NCI-H446 (cell line): ENCODE measurements around the gene HOXA7.

ENCODE experiments used
- DNase-seq, 2 experiments: peaks; one replicate each; lab custom pipeline; 2025; lab: John Stamatoyannopoulos, UW

Gene HOXA7

DNA sequence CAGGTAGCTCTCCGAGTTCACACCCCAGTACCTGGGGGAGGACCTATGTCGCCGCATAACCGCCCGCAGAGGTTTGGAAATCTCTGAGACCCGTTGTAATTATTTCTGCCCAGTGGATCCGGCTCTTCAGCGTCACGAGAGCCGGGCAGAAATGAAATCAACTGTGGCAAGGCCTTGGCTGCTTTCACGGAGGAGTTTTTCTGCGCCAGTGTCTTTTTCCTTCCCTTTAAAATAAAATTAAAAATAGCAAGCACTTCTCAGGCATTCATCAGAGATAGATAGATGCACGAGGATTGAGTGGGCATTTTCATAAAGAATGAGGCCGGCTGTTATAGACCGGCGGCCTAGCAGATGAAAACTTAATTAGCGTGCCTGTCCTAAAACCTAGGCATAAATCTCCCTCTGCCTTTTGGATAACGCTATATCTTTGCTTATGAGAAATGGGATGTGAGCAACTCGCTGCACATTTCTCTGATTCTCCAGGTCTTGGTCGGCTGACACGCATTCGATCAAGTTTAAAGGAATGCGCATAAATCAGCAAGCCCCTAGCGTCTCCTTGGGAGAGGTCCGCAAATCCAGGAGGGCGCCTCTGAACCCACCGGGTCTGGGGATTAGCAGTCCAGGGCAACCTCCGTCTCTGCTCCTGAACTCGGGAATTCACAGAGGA lies 37.0 kb upstream of the HOXA7 start:
- DNase-seq, result no peak

DNA sequence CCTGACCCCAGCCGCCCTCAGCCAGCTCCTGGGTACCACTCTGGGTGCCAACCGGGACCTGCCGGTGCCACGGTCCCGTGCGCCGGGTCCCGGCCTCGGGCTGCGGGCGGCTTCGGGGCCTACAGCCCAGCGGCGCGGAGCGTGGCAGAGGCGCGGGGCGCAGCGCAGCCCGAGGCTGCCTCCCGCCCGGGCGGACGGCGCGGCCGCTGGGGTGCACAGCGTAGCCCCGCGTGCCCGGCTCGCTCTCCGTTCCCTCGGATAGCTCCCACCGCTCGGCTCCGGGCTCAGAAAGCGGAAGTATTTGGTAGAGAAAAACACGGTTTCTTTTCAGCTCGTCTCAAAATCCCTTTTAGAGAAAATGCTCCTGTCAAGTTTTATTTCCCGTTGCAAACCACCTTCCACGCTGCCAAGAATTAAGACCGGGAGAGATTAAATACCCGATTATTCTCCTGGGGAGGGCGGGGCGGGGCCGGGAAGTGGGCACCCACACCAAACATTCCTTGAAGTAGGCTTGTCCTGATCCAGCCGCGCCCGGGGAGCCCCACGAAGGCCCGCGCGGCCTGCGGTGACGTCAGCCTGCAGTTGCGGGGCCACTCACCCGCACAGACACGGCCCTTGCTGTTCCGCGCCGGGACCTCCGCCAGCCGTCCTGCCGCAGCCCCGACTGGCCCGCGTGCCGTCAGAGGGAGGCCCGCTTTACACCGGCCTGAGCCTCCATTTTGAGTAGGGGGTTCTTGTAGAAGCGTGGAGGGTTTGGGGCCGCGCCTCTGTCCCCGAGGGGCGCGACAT lies 36.3 kb upstream of the HOXA7 start:
- no peak for DNase-seq

GRCh38 chr7:27191833-27192545 lies 35.5 kb upstream of the HOXA7 start:
- DNase-seq, result no peak

DNA sequence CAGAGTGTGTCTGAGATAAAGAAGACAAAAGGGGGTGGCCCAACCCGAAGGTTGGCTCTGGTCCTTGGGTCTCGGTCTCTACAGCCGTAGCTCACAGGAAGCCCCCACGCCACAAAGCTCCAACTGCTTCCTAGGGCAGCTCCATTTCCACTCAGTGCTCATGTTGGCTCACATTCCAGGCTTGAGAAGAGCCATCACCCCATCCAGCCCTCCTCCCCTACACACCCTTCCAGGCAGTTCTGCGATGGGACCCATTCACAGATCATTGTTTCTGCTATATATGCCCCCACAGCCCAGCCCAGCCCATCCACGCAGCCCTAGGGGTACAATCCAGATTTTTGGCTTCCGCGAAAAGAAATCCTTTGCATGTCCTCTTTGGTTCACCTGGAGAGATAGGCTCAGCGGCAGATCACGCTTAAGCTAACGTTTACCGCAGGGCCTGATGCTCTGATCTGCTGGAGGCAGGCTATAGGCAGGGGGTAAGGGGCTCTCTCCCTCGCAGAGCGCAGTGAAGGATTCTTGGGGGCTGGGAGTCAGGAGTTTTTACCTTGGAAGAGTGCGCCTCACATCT lies 34.8 kb upstream of the HOXA7 start:
- DNase-seq, result no peak

GRCh38 chr7:27189997-27190748 lies 33.7 kb upstream of the HOXA7 start:
- DNase-seq, result no peak

GRCh38 chr7:27189295-27189996 lies 33.0 kb upstream of the HOXA7 start:
- DNase-seq, result no peak

DNA sequence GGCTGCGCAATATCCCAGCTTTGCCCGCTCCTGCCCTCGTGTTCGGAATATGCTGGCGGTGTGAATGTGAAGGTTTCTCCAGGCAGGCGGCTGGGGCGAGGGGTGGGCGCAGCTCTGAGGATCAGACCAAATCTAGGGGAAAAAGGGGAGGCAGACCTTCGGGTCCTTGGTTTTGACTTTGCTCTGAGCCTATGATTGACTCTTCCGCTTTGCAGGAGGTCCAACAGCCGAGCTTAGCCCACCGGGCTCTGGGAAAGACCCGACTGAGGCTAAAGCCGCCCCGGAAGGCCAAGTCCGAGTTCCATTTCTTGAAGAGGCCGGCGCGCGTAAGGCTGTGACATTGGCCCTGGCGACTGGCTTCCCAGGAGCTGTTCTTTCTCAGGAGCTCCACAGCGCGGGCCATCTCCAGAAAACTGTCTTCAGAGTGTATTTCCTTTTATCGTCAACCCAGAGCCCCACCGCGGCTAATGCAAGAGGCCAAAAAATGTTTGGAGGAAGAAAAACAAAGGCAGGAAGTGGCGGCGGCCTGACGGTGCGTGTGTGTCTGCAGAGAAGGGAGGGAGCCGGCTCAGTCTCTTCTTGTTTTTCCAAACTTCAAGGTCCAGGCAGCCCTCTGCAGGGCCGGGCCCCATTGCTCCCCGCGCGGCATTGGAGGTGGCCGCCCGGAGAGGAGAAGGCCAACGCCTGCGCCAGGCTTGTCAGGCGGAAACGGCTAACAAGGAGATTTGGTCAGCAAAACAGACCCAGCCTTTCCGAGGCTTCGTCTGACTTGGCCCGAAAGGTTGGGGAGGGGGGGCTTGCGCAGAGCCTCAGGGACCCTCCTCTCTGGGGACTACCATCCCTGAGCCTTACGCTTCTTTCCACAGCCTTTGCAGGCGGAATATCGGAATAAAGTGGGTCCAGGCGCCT lies 32.2 kb upstream of the HOXA7 start:
- no peak for DNase-seq

- DNase-seq, result no peak
Measured at GRCh38 chr7:27187475-27188385, 31.3 kb upstream of the HOXA7 start.

DNA sequence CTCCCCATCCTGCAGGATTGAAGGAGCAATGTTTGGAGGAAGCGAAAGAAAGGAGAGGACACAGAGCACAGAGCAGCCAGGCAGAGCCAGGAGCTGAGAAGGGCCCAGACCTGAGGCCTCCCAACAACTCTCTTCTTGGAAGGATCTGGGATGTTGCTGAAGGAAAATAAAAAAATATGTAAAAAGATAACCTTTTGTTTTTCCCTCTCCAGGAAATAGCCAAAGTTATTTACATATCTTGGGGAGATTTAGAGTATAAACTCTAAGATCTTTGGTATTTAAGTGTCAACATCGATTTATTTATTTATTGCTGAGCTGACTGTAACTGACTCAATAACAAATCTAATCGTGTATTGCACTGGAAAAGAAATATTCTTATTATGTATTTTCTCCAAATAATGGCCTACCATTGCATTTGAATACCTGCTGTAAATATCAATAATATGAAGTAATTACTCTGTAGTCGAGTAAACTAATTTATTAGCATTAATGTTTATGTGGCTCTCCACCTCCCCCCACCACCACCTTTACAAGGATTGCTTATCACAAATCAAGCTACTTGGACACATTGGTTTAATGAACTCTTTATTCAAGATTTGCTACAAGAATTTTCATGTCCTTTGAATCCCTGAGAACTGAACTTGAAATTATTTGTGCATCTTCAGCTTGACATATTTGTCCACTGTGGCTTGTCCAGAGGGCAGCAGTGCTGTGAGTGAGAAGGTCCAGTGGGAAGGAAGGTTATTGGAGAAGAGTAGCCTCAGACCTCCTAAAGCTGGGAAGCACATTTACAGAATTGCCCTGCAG lies 30.4 kb upstream of the HOXA7 start:
- DNase-seq, result no peak

DNA sequence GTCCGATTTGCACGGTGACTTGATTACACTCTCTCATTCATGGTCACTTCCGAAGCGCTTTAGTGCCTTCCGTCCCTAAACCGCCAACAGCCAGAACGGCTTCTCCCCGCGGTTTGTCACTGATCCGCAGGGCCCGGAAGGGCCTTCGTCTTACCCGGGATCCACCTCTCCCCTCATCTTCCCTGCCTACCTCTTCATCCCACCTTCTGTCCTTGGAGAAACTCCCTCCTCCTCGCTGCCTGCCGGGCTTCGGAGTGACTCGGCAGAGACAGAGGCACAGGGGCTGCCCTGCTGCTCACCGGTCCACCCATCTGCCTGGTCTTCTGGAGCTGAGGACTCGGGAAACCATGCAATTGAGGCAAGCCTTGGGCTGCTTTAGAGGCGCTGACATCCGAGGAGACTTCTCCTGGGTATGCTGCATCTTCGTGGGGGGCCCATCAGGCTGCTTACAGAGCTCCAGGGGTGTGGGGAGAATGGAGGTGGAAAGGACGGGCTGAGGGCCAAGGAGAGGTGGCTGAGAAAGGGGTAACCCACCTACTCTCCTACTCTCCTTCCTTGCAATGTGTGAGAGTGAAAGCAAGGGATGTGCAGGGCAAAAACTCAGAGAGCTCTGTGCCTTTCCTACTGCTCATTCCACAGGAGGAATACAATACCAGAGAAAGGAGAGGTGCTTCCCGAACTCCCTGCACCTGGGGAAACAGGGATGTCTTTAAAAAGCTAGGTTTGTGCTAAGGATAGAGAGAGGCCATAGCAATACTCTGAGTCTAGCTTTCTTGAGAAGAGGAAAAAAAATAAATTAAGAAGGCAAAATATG lies 29.6 kb upstream of the HOXA7 start:
- DNase-seq, result no peak

GRCh38 chr7:27185013-27185853 lies 28.8 kb upstream of the HOXA7 start, which contains the start of gene HOXA11:
HOXA11 (minus strand) TSS chr7:27185232; CDS start chr7:27185144, 88 bp downstream.
- DNase-seq, result no peak

GRCh38 chr7:27184337-27185012 lies 28.0 kb upstream of the HOXA7 start:
- DNase-seq, result peak in 1 of 2 experiments; percentile 42

DNA sequence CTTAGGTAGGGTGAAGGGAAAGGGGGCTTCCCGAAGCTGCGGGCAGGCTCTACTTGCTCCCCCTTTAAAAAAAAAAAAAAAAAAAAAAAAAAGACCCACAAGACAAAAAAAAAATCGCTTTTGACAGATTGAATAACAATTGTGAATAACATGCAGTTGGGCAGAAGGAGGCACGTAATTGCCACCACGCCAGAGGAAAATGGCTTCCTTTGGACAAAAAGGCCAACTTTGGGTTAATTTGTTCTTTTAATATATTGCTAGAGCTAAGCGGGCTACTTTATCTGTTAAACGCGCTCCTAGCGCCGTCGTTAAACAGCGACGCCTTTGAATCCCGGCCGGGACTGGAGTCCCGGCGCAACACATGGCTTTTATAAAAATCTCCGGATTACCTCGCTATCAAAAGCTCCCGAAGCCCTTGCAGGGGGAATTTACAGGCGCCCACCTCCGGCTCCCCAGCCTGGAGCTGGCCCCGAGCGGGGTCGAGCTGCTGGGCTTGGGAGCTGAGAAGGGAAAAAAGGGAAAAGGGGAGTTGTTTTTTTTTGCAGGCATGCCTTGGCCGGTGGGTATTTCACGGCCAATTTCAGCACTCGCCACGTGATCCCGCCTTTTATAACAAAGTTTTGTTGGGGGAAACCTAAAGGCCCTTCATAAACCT lies 27.3 kb upstream of the HOXA7 start:
- DNase-seq, result peak; percentile 34 to 42

GRCh38 chr7:27182861-27183681 lies 26.6 kb upstream of the HOXA7 start:
- DNase-seq, result peak in 1 of 2 experiments; percentile 22
